Measurements from ENCODE around the gene SCARF2.

GRCh38 chr22:20483771-20484170, 46.1 kb upstream of the SCARF2 start:
- TF ChIP-seq, protein P1, sequence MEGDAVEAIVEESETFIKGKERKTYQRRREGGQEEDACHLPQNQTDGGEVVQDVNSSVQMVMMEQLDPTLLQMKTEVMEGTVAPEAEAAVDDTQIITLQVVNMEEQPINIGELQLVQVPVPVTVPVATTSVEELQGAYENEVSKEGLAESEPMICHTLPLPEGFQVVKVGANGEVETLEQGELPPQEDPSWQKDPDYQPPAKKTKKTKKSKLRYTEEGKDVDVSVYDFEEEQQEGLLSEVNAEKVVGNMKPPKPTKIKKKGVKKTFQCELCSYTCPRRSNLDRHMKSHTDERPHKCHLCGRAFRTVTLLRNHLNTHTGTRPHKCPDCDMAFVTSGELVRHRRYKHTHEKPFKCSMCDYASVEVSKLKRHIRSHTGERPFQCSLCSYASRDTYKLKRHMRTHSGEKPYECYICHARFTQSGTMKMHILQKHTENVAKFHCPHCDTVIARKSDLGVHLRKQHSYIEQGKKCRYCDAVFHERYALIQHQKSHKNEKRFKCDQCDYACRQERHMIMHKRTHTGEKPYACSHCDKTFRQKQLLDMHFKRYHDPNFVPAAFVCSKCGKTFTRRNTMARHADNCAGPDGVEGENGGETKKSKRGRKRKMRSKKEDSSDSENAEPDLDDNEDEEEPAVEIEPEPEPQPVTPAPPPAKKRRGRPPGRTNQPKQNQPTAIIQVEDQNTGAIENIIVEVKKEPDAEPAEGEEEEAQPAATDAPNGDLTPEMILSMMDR (conservative IDR thresholded peaks at IDR 0.05; ENCODE audit: low read depth, low read length): no peak
- TF ChIP-seq EZH2phosphoT487 (IDR thresholded peaks at IDR 0.05; ENCODE audit: borderline replicate concordance, low read length): no peak
- TF ChIP-seq EZH2 (IDR thresholded peaks at IDR 0.05; ENCODE audit: low read length, unreplicated experiment): no peak

All from PC-3 (cell line).